ENCODE results near the gene CA5A.

The CA5A gene

DNA sequence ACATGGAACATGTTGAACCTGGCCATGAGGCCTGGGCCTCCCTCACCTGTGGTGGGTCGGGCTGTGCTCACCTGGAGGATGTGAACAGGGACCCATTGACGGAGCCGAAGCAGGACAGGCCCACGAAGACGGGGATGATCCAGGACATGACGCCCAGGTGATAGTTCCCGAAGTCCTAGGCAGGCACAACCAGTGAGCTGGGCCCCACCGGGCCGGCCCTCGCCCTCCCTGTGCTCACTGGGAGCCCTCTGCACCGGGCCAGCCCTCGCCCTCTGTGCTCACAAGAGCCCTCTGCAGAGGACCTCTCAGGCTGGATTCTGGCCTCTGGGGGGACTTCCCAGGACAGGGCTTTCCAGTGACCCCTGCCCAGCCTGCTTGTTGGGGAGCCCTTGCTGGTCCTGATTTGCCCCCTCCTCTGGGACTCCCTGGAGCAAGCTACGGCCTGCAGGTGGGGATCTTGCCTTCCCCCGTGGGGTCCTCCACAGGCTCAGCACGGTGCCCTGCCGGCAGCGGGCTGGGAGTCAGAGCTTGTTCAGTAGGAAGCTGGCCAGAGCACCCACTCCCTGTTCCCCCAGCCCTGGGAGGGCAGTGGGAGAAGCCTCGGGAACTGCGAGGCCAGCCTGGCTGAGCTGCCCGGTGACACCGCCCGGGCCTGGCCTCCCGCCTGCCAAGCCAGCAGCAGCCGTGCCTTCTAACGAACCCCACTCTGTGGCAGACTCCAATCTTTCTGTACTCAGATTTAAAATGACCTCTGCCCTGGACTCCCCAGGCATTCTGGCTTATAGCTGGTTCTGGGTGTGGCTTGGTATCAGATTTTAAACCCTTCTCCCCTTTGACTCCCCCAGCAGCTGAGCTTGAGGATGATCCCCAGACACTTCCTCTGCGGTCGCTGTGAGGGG, 97.4 kb downstream of the CA5A start:
- TF ChIP-seq, protein P1, sequence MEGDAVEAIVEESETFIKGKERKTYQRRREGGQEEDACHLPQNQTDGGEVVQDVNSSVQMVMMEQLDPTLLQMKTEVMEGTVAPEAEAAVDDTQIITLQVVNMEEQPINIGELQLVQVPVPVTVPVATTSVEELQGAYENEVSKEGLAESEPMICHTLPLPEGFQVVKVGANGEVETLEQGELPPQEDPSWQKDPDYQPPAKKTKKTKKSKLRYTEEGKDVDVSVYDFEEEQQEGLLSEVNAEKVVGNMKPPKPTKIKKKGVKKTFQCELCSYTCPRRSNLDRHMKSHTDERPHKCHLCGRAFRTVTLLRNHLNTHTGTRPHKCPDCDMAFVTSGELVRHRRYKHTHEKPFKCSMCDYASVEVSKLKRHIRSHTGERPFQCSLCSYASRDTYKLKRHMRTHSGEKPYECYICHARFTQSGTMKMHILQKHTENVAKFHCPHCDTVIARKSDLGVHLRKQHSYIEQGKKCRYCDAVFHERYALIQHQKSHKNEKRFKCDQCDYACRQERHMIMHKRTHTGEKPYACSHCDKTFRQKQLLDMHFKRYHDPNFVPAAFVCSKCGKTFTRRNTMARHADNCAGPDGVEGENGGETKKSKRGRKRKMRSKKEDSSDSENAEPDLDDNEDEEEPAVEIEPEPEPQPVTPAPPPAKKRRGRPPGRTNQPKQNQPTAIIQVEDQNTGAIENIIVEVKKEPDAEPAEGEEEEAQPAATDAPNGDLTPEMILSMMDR (conservative IDR thresholded peaks at IDR 0.05; ENCODE audit: low read length), result no peak
- DNase-seq (ENCODE audit: low read depth), result no peak
- H3K4me3 ChIP-seq (ENCODE audit: low read length), result no peak overlapping the region

Data from AG10803 (cell line).